Panc1 (cell line): Measurements from ENCODE around the gene VOPP1.

Experiments used
- POLR2AphosphoS5 ChIP-seq: IDR thresholded peaks from 2 replicates; pipeline ENCODE4 v1.6.1; 2012; ENCODE audit warnings: mild to moderate bottlenecking, low read depth, low read length, moderate library complexity
- SIN3A ChIP-seq: IDR thresholded peaks from 2 replicates; pipeline ENCODE4 v1.6.1; 2012; ENCODE audit warnings: low read depth, mild to moderate bottlenecking, low read length, moderate library complexity, borderline replicate concordance; ENCODE audit not compliant: insufficient read depth
- TCF7L2 ChIP-seq: IDR thresholded peaks from 2 replicates; pipeline ENCODE4 v1.6.1; 2011; ENCODE audit warnings: mild to moderate bottlenecking, low read depth, low read length, inconsistent platforms
- TF ChIP-seq, protein P1 (sequence below): fragments of 450-650 bp; IDR thresholded peaks from 2 replicates; pipeline ENCODE4 v1.5.1; 2017; ENCODE audit warnings: mild to moderate bottlenecking
- TF ChIP-seq, protein P2 (sequence below), 2 experiments: IDR thresholded peaks; 2 replicates each; pipeline ENCODE4 v1.6.1; 2011 to 2012; ENCODE audit warnings: low read depth in 2 of 2, control low read depth in 1 of 2, low read length in 1 of 2, mild to moderate bottlenecking in 1 of 2, moderate library complexity in 1 of 2; ENCODE audit not compliant: insufficient read depth in 1 of 2

DNA sequence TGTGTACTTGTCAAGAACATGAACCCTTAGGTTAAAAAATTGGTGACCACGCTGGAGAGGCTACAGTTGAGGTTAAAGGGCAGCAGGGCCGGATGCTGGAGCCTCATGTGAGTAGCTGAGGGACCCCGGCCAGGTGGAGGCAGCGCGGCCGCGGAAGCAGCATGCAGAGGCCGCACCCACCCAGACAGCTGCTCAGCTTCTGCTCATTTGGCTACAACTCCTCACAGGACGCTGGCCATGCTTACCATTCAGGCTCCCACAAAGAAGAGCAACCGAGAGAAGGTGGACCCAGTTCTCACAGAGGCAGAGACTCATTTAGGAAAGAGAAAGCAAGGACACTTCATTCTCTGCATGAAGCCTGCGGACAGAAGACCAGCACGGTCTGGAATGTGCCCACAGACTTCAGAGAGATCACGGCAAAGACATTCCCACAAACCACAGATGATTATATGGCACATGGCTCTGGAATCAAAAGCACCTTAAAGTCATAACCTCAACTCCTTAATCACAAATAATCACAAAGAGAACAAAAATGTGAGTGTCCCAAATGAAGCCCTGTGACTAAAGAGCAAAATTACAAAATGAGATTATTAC lies 94.4 kb downstream of the VOPP1 start:
- TF ChIP-seq, protein P1, sequence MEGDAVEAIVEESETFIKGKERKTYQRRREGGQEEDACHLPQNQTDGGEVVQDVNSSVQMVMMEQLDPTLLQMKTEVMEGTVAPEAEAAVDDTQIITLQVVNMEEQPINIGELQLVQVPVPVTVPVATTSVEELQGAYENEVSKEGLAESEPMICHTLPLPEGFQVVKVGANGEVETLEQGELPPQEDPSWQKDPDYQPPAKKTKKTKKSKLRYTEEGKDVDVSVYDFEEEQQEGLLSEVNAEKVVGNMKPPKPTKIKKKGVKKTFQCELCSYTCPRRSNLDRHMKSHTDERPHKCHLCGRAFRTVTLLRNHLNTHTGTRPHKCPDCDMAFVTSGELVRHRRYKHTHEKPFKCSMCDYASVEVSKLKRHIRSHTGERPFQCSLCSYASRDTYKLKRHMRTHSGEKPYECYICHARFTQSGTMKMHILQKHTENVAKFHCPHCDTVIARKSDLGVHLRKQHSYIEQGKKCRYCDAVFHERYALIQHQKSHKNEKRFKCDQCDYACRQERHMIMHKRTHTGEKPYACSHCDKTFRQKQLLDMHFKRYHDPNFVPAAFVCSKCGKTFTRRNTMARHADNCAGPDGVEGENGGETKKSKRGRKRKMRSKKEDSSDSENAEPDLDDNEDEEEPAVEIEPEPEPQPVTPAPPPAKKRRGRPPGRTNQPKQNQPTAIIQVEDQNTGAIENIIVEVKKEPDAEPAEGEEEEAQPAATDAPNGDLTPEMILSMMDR = no peak
- TF ChIP-seq POLR2AphosphoS5 = no peak
- TF ChIP-seq SIN3A = no peak
- TF ChIP-seq, protein P2, sequence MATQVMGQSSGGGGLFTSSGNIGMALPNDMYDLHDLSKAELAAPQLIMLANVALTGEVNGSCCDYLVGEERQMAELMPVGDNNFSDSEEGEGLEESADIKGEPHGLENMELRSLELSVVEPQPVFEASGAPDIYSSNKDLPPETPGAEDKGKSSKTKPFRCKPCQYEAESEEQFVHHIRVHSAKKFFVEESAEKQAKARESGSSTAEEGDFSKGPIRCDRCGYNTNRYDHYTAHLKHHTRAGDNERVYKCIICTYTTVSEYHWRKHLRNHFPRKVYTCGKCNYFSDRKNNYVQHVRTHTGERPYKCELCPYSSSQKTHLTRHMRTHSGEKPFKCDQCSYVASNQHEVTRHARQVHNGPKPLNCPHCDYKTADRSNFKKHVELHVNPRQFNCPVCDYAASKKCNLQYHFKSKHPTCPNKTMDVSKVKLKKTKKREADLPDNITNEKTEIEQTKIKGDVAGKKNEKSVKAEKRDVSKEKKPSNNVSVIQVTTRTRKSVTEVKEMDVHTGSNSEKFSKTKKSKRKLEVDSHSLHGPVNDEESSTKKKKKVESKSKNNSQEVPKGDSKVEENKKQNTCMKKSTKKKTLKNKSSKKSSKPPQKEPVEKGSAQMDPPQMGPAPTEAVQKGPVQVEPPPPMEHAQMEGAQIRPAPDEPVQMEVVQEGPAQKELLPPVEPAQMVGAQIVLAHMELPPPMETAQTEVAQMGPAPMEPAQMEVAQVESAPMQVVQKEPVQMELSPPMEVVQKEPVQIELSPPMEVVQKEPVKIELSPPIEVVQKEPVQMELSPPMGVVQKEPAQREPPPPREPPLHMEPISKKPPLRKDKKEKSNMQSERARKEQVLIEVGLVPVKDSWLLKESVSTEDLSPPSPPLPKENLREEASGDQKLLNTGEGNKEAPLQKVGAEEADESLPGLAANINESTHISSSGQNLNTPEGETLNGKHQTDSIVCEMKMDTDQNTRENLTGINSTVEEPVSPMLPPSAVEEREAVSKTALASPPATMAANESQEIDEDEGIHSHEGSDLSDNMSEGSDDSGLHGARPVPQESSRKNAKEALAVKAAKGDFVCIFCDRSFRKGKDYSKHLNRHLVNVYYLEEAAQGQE (IDR thresholded peaks at IDR 0.05; ENCODE audit: insufficient read depth in 1 of 2, low read depth in 2 of 2, low read length in 1 of 2) = no peak
- no peak for TF ChIP-seq TCF7L2
